Esophagus squamous epithelium (tissue), 4 donors: ENCODE measurements around the gene CLTCL1.

Experiments used
- CTCF ChIP-seq, 6 experiments: fragments of 450-650 bp in 4 of 6; fragments of 200-600 bp in 2 of 6; sonication (generic) in 2 of 6; IDR thresholded peaks; one replicate each; pipeline ENCODE4 v1.5.1; 2016 to 2019; ENCODE audit warnings: antibody characterized with exemption in 6 of 6, mild to moderate bottlenecking in 4 of 6, moderate library complexity in 4 of 6
- POLR2A ChIP-seq, 4 donors: fragments of 450-650 bp; IDR thresholded peaks; one replicate each; pipeline ENCODE4 v1.6.1; 2017; ENCODE audit warnings: antibody characterized with exemption in 4 of 4, mild to moderate bottlenecking in 4 of 4, moderate library complexity in 3 of 4

- TF ChIP-seq CTCF (IDR thresholded peaks at IDR 0.05) (no peak), POLR2A (IDR thresholded peaks at IDR 0.05) (no peak)
Observed at GRCh38 chr22:19169947-19170318, 121.6 kb downstream of the CLTCL1 start.
